HG03469 (cell line): ENCODE data around the gene RAB3IL1.
"Not testable (repeated sequence)": the region's sequence is repeated elsewhere in the genome, so short reads cannot be mapped to it uniquely, and the experiment has no call there.

ENCODE experiments used
- ATAC-seq: cut with Tn5 transposase; IDR thresholded peaks from one replicate; pipeline ENCODE4 v1.9.1; 2021; ENCODE audit warnings: mild to moderate bottlenecking, moderate library complexity, moderate number of reproducible peaks; ENCODE audit not compliant: unreplicated experiment

Gene RAB3IL1

DNA sequence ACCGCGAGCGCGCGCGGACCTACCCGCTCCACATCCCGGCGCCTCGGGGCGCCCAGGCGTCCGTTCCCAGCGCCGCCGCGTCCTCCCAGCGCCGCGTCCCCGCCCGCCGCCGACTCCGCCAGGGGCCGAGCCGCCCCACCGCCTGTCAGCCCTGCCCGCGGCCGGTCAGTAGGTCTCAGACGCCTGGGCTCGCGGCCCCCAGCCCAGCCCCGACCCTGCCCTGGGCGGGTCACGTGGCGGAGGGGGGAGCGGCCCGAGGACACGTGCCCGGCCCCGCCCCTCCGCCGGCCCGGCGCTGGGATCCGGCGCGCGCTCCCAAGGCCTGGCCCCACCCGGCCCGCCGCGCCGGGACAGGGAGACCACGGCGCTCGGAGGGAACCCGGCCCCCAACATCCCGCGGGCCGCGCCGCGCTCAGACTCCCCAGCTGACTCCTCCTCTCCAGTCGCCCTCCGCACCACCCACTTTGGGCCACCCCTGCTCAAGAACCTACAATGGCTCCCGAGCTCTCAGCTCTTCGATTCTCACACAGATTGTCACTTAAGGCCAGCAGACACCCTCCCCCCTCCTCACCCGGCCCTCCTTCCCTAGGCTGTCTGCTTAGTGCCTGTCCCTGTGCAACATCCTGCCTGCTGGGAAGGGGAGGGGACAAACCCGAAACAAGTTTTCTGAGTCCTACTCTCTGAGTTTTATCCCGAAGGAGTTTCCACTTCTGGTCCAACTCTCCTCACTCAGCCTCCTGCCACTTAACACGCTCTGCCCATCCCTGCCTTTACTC is at the start of gene RAB3IL1:
Gene RAB3IL1, minus strand, starts transcription at position 233 of the 776 bp plus-strand sequence. Its CDS starts 199 bp downstream, at position 34.
- ATAC-seq, result no peak

DNA sequence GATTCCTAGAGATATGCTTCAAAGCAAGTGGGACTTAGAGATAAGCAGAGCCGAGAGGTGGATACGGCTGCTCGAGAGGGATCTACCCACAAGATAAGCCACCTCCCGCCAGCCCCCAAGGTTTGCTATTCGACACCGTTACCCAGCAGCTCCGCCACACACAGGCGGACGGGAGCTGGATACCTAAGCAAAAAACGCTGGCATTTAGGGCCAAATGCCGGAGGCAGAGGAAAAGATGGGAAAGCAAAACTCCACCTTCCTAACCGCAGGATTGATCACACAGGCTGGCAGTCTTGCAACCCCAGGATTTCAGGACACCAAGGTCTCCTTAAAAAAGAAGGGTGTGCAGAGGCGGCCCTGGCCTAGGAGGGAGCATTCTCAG is 49.4 kb upstream of the RAB3IL1 start:
- no peak for ATAC-seq

- ATAC-seq, result not testable (repeated sequence)
These were observed 47.4 kb upstream of the RAB3IL1 start for GRCh38 chr11:61964666-61965271.

GRCh38 chr11:61964058-61964665 is 46.8 kb upstream of the RAB3IL1 start:
- ATAC-seq, result no peak

GRCh38 chr11:61963282-61964057 is 46.1 kb upstream of the RAB3IL1 start:
- no peak for ATAC-seq

- no peak for ATAC-seq
These were observed 45.6 kb upstream of the RAB3IL1 start for GRCh38 chr11:61963016-61963281.

- ATAC-seq, result no peak
These were observed 45.0 kb upstream of the RAB3IL1 start for GRCh38 chr11:61962213-61963015.

DNA sequence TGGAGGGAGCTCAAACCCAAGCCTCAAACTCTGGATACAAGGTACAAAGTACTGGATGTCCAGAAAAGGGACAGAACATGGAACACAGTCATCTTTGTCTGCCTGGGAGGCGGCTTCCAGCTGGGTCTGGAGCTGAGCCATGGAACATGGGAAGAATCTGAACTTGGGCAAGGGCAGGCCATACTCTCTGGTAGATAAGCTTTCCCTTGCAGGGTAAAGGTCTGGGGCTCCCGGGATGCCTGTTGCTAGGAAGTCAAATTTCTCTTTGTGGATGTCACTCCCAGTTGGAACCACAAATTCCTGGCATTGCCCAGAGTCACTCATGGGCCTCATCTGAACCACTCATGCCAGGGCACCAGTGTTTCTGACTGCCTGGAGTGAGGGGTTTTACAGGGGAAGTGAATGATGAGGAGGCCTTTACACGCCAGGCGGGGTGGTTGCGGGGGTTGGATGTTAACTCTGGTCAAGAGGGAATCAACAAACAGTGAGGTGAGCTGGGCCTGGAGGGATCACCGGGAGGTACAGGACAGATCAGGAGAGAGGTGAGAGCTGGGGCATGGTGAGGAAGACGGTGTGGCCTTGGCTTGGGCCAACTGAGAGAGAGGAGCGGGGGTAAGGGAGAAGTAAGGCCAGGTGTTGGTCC is 44.3 kb upstream of the RAB3IL1 start:
- ATAC-seq, result no peak

DNA sequence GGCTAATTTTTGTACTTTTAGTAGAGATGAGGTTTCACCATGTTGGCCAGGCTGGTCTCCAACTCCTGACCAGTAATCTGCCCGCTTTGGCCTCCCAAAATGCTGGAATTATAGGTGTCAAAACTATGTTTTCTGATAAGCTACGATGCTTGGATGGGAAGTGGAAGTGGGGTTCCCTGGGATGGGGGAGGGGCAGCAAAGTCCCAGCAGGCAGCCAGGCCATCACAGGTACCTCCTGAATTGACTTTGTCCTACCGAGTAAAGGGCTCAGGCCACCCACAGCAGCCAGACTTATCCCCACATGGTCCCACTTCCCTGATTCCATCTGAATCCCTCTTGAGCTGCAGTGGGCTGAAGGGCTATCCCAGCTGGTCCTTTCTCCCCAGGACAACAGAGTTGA is 43.2 kb upstream of the RAB3IL1 start:
- ATAC-seq, result no peak

GRCh38 chr11:61959678-61960077 is 42.3 kb upstream of the RAB3IL1 start:
- no peak for ATAC-seq

DNA sequence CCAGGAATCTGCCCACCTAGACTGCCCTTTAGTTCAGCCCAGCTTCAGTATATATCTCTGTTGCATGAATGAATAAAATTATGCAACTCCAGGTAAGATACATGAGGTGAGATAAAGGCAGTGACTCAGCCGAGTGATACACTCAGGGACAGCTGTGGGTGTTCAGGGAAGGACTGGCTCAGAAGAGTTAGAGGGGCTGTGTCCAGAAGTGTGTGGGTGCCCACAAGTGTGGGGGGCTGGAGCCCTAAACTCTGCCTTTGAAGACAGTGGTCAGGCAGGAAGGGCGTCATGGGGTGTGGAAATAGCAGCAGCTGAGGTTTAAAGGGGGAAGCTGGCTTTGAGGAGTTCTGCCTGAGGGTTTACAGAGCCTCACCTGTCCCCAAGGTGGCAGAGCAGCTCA is 41.7 kb upstream of the RAB3IL1 start:
- ATAC-seq, result no peak

DNA sequence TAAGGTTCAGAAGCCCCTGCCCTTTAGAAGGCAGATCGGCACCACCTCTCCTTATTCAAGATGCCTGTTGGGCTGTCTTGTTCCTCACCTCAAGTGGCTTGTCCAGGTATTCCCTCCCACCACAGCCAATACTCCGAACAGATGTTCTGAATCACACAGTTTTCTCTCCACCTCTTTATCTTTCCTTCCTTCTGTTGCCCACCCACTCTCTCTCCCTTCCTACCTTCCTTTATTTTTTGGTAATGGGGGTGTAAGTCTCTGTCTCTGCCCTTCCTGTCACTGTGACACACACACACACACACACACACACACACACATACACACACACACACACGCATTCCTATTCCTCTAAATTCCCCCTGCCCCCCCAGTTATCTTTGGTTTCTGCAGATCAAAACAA is 41.2 kb upstream of the RAB3IL1 start:
- ATAC-seq, result no peak

DNA sequence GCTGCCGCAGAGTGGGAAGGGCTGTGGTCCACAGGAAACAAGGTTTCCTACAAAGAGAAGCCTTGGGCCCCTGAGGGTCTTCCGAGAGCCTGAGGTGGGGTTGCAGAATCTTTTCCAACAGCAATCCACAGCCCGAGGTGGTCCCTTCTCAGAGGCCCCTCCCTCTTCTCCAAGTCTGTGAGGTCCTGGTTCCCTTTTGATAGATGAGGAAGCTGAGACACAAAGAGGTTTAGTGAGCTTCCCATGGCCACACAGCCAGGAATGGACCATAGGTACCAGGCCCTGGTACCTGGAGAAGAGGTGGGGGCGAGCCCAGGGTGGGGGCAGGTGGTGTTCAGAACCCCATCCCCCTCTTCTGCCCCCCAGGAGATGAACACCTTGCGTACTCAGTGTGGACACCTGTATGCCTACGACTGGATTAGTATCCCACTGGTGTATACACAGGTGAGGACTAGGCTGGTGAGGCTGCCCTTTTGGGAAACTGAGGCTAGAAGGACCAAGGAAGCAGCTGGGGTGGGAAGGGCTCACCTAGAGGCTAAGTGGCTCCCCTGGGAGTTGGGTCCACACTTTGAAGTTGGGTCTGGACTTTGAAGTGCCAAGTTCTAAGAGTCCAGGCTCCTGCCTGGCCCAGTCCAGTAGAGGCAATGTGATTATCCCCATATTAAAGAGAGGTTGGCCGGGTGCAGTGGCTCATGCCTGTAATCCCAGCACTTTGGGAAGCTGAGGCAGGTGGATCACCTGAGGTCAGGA is 39.8 kb upstream of the RAB3IL1 start:
- no peak for ATAC-seq

DNA sequence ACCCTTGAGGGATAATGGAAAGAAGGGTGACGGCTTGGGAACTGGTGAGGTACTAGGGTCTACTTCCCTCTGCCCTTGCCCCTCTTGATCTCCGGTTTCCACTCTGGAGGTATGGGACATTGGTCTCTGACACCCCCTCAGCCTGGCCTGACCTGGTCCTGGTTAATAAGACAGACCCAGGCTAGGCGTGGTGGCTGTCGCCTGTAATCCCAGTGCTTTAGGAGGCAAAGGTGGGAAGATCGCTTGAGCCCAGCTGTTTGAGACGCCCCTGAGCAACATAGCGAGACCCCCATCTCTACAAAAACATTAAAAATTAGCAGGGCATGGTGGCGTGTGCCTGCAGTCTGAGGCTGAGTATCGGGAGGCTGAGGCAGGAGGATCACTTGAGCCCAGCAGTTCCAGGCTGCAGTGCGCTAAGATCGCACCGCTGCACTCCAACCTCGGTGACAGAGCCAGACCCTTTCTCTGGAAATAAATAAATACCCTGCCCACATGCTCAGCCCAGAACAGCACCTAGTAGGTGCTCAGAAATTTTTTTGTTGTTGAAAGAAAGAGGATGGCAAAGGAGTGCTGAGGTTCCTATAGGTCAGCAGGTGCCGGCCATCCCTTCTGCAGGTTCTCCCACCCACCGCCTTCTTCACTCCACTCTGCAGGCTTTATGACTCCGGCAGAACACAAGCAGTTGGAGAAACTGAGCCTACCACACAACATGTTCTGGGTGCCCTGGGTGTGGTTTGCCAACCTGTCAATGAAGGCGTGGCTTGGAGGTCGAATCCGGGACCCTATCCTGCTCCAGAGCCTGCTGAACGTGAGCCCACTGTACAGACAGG is 39.0 kb upstream of the RAB3IL1 start:
- ATAC-seq, result no peak

GRCh38 chr11:61955422-61956135 is 38.2 kb upstream of the RAB3IL1 start:
- ATAC-seq, result no peak

- no peak for ATAC-seq
These were observed 37.6 kb upstream of the RAB3IL1 start for GRCh38 chr11:61954851-61955421.

DNA sequence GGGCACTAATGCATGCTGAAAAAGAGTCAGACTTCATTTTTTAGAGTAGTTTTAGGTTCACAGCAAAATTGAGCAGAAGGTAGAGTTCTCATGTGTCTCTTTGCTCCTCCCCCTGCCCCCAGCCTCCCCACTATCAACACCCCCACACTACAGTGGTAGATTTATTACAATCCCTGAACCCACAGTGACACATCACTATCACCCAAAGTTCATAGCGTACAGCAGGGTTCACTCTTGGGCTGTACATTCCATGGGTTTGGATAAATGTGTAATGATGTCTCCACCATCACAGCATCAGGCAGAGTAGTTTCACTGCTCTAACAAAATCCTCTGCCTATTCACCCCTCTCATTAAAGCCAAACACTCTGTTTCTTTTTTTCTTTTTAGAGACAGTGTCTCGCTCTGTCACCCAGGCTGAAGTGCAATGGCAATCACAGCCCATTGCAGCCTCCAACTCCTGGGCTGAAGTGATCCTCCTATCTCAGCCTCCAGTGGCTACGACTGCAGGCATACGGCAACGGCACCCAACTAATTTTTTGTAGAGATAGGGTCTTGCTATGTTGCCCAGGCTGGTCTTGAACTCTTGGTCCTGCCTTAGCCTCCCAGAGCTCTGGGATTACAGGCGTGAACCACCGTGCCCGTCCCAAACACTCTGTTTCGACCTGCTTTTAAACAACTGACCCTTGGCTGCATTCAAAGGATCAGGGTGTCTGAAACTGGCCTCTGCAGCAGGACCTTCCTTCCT is 36.9 kb upstream of the RAB3IL1 start:
- ATAC-seq, result no peak
